Activated T-cell treated with anti-CD3 and anti-CD28 coated beads for 48 hours (primary cell): ENCODE measurements around the gene GRID2.
"Not testable (repeated sequence)": the region's sequence is repeated elsewhere in the genome, so short reads cannot be mapped to it uniquely, and the experiment has no call there.

ENCODE experiments used
- DNase-seq: peaks from one replicate; pipeline ENCODE4 v3.0.0-alpha.2; 2020; ENCODE audit warnings: low read depth

GRID2 gene

GRCh38 chr4:92438722-92439121, 135.0 kb downstream of the GRID2 start:
- DNase-seq: not testable (repeated sequence)

GRCh38 chr4:92442131-92442530, 138.4 kb downstream of the GRID2 start:
- not testable (repeated sequence) for DNase-seq

- not testable (repeated sequence) for DNase-seq
These were observed 140.5 kb downstream of the GRID2 start for GRCh38 chr4:92444143-92444843.

- DNase-seq: no peak
These were observed 141.4 kb downstream of the GRID2 start for GRCh38 chr4:92445127-92445526.

GRCh38 chr4:92447255-92447905, 143.6 kb downstream of the GRID2 start:
- no peak for DNase-seq

- not testable (repeated sequence) for DNase-seq
These were observed 144.4 kb downstream of the GRID2 start for GRCh38 chr4:92448176-92448575.

- DNase-seq: no peak
These were observed 146.9 kb downstream of the GRID2 start for GRCh38 chr4:92450694-92451093.

- no peak for DNase-seq
These were observed 148.0 kb downstream of the GRID2 start for GRCh38 chr4:92451782-92452181.

- DNase-seq: not testable (repeated sequence)
These were observed 148.6 kb downstream of the GRID2 start for GRCh38 chr4:92452383-92452782.

- no peak for DNase-seq
These were observed 151.6 kb downstream of the GRID2 start for GRCh38 chr4:92455329-92455839.

GRCh38 chr4:92455951-92456350, 152.2 kb downstream of the GRID2 start:
- no peak for DNase-seq

- no peak for DNase-seq
These were observed 158.0 kb downstream of the GRID2 start for GRCh38 chr4:92461732-92462131.

- DNase-seq: no peak
These were observed 173.5 kb downstream of the GRID2 start for GRCh38 chr4:92477298-92477697.

GRCh38 chr4:92483341-92483740, 179.6 kb downstream of the GRID2 start:
- DNase-seq: no peak

GRCh38 chr4:92488496-92488895, 184.7 kb downstream of the GRID2 start:
- no peak for DNase-seq

- DNase-seq: no peak
These were observed 193.4 kb downstream of the GRID2 start for GRCh38 chr4:92497141-92497540.

- no peak for DNase-seq
These were observed 197.7 kb downstream of the GRID2 start for GRCh38 chr4:92501456-92501855.

- no peak for DNase-seq
These were observed 203.2 kb downstream of the GRID2 start for GRCh38 chr4:92506933-92507332.

- DNase-seq: no peak
These were observed 210.9 kb downstream of the GRID2 start for GRCh38 chr4:92514627-92515026.

- DNase-seq: no peak
These were observed 212.7 kb downstream of the GRID2 start for GRCh38 chr4:92516450-92516849.

GRCh38 chr4:92519727-92520126, 216.0 kb downstream of the GRID2 start:
- no peak for DNase-seq

GRCh38 chr4:92520563-92520962, 216.8 kb downstream of the GRID2 start:
- no peak for DNase-seq

GRCh38 chr4:92521941-92522340, 218.2 kb downstream of the GRID2 start:
- no peak for DNase-seq

- no peak for DNase-seq
These were observed 218.6 kb downstream of the GRID2 start for GRCh38 chr4:92522356-92522755.
